Epithelial cell of esophagus (primary cell): ENCODE data around the gene GALNT16.

Source experiments
- DNase-seq: peaks from one replicate; pipeline ENCODE4 v3.0.0; 2010; ENCODE audit warnings: low read depth
- H3K4me3 ChIP-seq: 2 replicates; pipeline ENCODE4 v1.5.1; 2011; ENCODE audit warnings: mild to moderate bottlenecking, low read length, control low read depth
- TF ChIP-seq, protein P1 (sequence below): IDR thresholded peaks from 2 replicates; pipeline ENCODE4 v1.5.1; 2011; ENCODE audit warnings: low read depth, mild to moderate bottlenecking, low read length, control low read depth, inconsistent platforms; ENCODE audit not compliant: insufficient read depth; ENCODE audit errors: missing control alignments

GALNT16 gene

DNA sequence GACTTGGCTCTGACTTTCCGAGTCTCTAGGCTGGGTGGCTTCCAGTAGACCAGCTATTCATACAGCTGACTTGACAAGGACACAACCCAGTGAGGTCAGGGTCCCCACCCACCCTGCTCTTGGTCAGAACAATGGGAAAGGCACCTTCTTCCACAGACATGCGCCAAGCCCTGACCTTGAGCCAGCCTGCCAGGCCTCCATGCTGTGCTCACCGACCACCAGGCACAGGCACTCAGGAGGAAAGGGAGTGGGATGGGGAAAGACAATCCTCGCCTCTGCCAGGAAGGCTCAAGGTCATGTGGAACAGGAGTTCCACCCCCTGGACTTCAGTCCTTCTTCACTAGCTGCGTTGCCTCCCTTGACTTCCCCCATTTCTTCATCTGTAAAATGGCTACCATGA, 31.4 kb downstream of the GALNT16 start:
- H3K4me3 ChIP-seq = no peak overlapping the region
- TF ChIP-seq, protein P1, sequence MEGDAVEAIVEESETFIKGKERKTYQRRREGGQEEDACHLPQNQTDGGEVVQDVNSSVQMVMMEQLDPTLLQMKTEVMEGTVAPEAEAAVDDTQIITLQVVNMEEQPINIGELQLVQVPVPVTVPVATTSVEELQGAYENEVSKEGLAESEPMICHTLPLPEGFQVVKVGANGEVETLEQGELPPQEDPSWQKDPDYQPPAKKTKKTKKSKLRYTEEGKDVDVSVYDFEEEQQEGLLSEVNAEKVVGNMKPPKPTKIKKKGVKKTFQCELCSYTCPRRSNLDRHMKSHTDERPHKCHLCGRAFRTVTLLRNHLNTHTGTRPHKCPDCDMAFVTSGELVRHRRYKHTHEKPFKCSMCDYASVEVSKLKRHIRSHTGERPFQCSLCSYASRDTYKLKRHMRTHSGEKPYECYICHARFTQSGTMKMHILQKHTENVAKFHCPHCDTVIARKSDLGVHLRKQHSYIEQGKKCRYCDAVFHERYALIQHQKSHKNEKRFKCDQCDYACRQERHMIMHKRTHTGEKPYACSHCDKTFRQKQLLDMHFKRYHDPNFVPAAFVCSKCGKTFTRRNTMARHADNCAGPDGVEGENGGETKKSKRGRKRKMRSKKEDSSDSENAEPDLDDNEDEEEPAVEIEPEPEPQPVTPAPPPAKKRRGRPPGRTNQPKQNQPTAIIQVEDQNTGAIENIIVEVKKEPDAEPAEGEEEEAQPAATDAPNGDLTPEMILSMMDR = no peak
- no peak for DNase-seq

DNA sequence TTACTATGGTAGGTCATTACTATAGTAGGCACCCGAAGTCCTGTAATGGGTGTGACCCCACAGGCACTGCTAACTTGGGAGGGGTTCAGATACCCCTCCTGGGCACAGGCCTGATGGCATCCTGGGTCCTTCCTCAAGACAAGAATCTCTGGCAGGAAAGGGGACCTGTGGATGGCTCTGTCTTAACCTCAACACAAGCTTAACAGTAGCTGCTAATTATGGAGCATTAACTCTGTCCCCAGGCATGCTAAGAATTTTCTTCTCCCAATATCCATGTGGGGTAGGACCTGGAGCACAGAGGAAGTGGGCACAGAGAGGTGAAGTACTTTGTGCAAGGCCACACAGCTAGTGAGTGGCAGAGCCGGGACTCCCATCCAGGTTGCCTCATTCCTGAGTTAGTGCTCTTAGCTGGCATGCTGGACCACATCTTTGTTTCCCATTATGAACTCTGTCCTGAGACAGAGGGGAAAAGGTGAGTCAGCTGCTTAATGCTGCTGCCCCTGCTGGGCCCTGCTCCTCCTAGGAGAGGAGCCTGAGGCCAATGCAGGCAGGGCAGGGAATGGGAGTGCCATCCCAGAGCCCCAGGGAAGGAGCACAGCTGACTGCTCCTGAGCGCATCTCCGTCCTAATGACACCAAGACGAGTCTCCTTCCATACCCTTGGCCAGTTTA, 32.1 kb downstream of the GALNT16 start:
- TF ChIP-seq, protein P1 = no peak
- no peak for DNase-seq
- no peak overlapping the region for H3K4me3 ChIP-seq

DNA sequence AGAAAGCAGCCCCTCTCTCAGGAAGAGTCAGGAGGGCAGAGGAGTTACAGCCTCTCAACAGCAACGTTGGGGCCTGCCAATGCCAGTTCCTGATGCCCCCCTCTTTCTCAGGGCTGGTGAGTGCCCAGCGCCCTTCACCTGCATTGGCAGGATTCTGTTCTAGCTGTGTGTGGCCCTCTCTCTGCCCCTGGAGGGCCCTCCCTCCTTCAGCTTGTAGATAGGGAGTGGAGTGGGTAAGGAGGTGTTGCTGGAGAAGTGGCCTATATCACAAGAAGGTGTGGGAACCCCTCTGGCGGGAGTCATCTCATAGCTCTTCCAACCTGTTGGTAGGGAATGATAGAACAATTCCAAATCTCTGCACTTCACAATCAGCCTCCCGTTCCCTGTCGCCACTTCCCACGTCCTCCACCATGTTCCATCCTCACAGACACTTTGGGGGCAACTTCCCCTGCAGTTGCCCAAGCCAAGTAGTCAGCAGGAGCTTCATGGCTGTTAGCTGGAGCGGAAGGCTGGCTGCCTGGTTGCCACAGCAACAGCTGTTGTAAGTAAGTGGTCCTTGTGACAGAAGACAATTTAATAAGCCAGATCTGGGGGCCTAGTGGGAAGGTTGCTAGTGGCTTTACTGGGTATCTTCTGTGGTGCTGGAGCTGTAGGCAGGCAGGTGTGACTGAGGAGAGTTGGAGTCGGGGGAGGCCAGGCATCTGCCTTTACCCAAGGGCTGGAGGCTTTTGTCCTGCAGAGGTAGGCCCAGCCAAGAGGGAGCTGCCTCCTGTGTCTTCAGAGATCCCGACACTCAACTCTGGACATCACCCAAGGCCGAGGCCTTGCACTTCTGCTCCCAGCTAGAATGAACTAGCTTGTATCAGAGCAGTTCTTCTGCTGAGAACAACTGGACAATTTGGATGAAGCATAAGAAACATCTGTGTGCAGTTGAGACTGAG, 38.4 kb downstream of the GALNT16 start:
- TF ChIP-seq, protein P1 = no peak
- DNase-seq = no peak

DNA sequence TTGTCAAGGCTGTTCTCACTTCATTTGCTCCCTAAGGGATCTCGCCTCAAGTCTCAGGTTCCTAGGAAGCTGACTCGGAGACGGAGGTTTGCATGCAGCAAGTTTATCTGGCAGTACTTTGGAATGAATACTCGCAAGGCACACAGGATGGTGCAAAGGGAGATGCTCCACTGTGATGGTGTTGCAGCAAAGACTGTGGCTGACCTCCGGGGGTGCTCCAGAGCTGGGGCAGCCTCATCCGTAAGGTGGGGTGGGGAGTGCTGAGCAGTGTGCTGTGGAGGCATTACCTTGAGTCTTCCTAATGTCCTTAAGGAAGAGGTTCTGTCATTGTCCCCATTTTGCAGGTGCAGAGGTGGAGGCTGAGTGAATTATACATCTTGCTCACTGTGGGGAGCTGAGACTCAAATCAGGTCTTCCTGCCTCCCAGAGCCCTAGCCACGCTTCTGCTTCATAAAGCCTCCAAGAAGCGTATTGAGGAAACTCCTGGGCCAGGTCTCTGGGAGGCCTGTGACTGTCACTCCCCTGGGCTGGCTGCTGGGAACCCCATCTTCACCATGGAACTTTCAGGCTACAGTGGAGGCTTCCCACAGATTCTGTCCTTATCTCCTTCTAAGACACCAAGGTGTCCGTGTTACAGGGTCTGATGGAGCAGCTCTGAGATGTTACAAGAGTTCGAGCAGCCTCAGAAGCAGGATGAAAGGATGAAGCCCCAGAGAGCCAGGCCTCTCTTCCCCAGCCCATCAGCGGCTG, 39.5 kb downstream of the GALNT16 start:
- no peak overlapping the region for H3K4me3 ChIP-seq
- DNase-seq = no peak
- TF ChIP-seq, protein P1 = peak; percentile 15

More for the DNA sequence above, 38.4 kb downstream of the GALNT16 start:
- no peak overlapping the region for H3K4me3 ChIP-seq

DNA sequence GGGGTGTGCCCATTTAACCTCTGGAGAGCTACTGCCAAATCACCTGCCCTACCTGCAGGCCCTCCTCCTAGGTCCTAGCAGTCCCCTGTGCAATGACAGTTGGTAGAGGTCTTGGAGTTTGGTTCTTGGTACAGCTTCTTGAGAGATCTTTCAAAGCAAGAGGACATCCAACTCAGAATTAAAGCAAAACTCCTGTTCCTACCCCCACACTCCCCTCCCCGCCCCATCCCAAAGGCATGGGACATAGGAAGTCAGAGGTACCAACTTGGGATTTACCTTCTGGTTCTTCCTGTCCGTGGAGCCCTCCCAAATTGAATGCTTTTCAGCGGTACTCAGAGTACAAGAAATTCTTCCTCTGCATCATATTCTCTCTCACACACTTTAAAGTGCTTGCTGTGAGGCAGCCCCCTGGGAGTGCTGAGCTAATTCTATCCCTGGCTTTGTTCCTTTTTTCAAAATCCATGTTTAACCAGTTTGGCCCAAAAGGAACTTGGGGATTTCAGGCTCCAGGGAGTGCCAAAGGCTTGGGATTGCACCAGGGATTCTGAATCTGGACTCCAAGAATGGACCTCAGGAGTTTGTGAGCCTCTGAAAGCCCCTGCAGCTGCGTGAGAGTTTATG, 40.8 kb downstream of the GALNT16 start:
- TF ChIP-seq, protein P1 = no peak
- no peak for DNase-seq
- no peak overlapping the region for H3K4me3 ChIP-seq

DNA sequence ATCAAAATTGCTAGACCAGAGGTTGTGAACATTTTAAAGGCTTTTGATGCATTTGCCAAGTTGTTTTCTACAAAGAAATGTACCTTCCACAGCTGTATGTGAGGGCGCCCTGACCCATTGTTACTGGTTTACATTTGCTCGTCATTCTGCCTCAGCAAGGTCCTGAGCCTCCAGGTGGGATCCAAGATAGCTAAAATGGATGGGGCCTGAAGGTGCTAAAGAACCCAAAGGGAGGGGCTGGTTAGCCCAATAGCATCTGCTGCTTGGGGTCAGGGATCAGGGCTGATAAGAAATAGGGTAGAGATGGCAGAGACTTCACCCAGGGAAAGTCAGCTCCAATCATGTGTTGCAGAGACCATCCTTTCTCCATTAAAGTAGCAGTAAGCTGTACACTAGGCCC, 43.1 kb downstream of the GALNT16 start:
- TF ChIP-seq, protein P1 = no peak
- no peak overlapping the region for H3K4me3 ChIP-seq
- DNase-seq = no peak
